HK-2 (cell line): ENCODE measurements around the gene GTSE1.
"Not testable (repeated sequence)": the region's sequence is repeated elsewhere in the genome, so short reads cannot be mapped to it uniquely, and the experiment has no call there.

Experiments used
- DNase-seq: peaks from one replicate; pipeline ENCODE4 v3.0.0-alpha.2; 2018; ENCODE audit not compliant: unreplicated experiment

GTSE1 gene

GRCh38 chr22:46296257-46297150 is at the start of gene GTSE1:
GTSE1 (plus strand) TSS chr22:46296870; CDS start chr22:46297401, 531 bp downstream.
- DNase-seq: peak; percentile 97

DNA sequence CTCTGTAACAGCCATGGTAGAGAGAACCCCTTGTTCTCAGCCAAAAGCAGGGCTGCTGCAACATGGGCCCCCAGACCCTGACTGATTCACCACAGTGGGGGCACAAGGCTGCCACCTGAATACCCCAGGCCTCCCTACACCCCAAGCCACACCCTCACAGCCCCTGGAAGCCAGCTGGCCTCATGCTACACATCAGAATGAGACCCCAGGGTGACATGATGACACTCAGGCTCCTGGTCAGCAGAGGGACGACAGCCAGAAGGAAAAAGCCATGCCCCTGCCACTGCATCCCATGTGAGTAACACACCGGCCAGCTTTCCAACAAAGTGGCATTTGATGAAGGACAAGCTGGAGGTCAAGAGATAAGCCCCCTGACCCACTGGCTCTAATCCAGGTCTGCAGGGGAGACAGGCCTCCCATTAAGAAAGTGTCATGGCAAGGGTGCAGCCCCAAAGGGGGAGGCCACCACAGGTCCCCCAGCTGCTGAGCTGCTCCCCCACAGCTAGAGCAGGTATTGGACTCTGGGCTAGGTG is 49.2 kb upstream of the GTSE1 start:
- no peak for DNase-seq

GRCh38 chr22:46250035-46250782 is 46.5 kb upstream of the GTSE1 start, which contains the start of gene CDPF1:
CDPF1 (minus strand) TSS chr22:46250293; CDS start chr22:46248284, 2,009 bp downstream.
- DNase-seq: peak; percentile 89

DNA sequence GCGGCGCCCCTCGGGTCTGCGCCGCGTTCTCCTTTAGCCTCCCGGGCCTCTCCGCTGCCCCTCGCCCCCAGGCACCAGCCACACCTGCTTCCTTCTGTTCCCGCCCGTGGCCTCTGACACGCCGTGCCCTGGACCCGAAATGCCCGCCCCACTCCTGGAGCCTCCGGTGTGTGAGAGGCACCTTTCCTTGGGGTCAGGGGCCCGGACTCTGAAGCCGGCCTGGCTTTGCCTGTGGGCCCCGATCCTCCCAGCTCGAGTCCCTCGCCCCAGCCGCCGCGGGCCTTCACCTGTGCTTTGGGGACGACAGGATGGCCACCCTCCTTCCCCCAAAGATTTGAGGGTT is 45.9 kb upstream of the GTSE1 start:
- DNase-seq: no peak

DNA sequence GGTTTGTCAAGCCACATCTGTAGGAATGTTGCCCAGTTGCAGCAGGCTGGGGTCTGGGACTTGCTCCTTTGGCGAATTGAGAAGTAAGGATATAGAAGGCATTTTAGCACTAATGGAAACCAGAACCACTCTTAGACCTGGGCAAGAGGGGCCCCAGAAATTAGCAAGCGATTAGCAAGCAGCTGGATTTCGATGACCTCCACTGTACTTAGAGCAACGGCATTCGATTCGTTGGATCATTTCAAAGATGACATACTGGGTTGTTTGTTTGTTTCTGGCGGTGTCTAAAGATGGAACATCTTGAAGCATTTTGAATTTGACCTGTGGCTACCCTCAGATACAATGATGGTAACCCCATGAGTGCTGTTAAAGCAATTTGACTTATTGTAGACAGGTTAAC is 45.4 kb upstream of the GTSE1 start:
- no peak for DNase-seq

DNA sequence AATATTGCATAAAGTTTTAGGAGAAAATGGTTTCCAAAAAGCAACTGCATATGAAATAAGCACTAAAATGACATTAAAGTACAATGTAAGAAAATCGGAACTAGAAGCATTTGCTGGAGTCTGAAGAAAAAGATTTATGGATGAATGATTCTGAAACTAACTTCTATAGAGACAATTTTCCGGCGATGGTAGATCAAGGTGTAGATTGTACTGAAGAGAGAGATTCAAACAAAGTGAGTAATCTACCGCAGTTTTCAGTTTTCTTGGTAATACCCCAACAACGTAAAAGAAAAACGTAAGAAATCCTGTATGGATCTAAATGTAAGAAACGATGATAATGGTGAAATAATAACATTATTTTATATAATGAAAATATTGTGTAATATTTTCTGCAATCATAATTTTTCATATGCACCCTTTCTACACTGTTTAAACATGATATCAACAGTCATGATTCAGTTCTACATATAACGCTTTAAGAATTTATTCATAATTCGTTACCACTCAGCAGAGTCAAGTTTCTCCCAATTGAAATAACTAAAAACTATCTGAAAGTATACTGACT is 44.8 kb upstream of the GTSE1 start:
- DNase-seq: no peak

- no peak for DNase-seq
These were observed 40.2 kb upstream of the GTSE1 start for GRCh38 chr22:46256358-46256958.

GRCh38 chr22:46259374-46259773 is 37.3 kb upstream of the GTSE1 start:
- no peak for DNase-seq

- no peak for DNase-seq
These were observed 36.6 kb upstream of the GTSE1 start for GRCh38 chr22:46260038-46260437.

GRCh38 chr22:46262449-46263215 is 34.0 kb upstream of the GTSE1 start:
- DNase-seq: no peak

- no peak for DNase-seq
These were observed 33.5 kb upstream of the GTSE1 start, which contains the start of gene PKDREJ for GRCh38 chr22:46263216-46263590. PKDREJ (minus strand) TSS chr22:46263343; CDS start chr22:46263322, 21 bp downstream.

- DNase-seq: not testable (repeated sequence)
These were observed 32.1 kb upstream of the GTSE1 start for GRCh38 chr22:46264520-46264919.

- DNase-seq: not testable (repeated sequence)
These were observed 31.0 kb upstream of the GTSE1 start for GRCh38 chr22:46265627-46266026.

DNA sequence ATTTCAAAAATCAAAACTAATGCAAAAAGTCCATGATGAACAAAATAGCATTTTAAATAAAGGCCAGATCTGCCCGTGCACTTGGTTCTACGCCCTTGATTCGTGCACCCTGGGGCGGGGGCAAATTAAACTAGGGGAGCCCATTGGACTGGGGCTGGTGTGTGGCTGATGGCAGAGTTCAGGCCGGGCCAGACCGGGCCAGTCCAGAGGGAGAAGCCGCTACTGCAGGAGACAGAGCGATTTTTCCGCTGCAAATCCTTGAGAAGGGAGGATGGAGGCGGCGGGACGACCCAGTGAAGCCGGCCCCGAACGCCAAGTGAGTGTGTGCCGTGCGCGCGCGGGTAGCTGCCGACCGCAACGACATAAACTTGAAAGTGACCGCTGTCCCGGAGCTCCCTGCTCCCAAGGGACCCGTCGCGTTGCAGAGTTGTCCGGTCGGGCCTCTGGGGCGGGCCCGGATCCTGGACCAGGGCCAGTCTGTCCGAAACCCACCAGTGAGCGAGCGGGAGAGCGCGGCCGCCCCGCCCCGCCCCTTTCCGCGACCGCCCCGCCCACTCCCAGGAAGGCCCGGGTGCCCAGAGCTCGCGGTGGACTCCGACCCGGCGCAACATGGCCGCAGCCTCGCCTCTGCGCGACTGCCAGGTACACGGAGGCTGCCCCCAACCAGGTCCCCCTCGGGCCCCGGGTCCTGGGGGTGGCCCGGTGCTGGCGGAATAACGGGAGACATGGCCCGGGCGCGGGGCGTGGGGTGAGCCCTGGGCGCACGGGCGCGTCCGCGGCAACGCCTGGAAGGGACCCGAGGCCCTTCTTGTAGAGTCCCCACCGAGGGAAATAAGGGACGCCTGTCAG is 29.0 kb upstream of the GTSE1 start, which contains the start of gene TTC38:
Gene TTC38 (plus strand): TSS at position 578 of the 849 bp plus-strand sequence. CDS start 32 bp downstream, at position 610.
- peak; percentile 85 for DNase-seq

DNA sequence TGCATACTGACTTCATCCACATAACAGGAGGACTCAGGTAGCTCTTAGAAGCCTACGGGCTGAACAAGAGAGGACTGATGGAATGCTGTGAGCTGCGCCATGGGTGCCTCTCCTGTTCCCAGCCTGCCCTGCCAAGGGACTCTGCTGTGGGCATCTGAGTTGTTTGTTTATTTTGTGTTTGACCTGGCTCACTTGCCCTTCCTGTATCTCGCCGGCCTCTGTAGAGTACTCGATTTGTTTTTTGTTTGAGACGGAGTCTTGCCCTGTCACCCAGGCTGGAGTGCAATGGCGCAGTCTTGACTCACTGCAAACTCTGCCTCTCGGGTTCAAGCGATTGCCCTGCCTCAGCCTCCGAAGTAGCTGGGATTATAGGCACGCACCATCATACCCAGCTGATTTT is 27.1 kb upstream of the GTSE1 start:
- DNase-seq: no peak

DNA sequence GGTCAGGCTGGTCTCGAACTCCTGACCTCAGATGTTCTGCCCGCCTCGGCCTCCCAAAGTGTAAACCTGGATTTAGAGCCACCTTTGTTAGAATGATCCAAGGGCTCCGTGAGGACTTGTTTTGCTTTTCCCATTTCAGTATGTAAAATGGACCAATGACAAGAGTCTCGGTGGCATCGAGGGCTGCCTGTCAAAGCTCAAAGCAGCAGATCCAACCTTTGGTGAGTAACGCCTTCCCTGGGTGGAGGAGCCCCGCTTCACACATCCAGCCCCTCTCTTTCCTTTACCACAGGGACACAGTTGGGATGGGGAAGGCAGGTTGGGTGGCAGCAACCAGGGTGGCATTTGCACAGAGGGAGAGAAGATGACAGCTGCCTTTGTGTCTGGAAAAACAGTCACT is 24.5 kb upstream of the GTSE1 start:
- no peak for DNase-seq

GRCh38 chr22:46272762-46273431 is 23.8 kb upstream of the GTSE1 start:
- no peak for DNase-seq

- DNase-seq: no peak
These were observed 23.1 kb upstream of the GTSE1 start for GRCh38 chr22:46273432-46274148.

GRCh38 chr22:46274381-46274780 is 22.3 kb upstream of the GTSE1 start:
- no peak for DNase-seq
